Fibroblast of the aortic adventitia (primary cell): Measurements from ENCODE around the gene UXT. TPM values are rescaled to one million over a fixed set of nuclear protein-coding genes. Genes with fewer than 3 reads are reported as not detected.
A peak's percentile ranks its signal among the peaks of the same experiment; 100 is the strongest.

Experiments used
- DNase-seq: peaks from one replicate; pipeline ENCODE4 v3.0.0-alpha.2; 2010; ENCODE audit warnings: low read depth
- H3K4me3 ChIP-seq: 2 replicates; pipeline ENCODE4 v1.5.1; 2011; ENCODE audit warnings: low read depth, mild to moderate bottlenecking, control low read depth, low read length, moderate library complexity
- CTCF ChIP-seq: IDR thresholded peaks from 2 replicates; pipeline ENCODE4 v1.5.1; 2011; ENCODE audit warnings: mild to moderate bottlenecking, low read length, control low read depth, inconsistent platforms; ENCODE audit not compliant: insufficient read depth
- total RNA-seq: library from RNA; depleted of rRNA; stranded (reverse); fragments of >200 nt; gene quantifications from 2 replicates; pipeline ENCODE4 v1.2.3, GENCODE V29; 2012; ENCODE audit warnings: low replicate concordance

The UXT gene
- total RNA-seq, 1 donor: 151 TPM

GRCh38 chrX:47628982-47629381, 30.0 kb downstream of the UXT start:
- DNase-seq: no peak
- no peak overlapping the region for H3K4me3 ChIP-seq
- no peak for TF ChIP-seq CTCF

DNA sequence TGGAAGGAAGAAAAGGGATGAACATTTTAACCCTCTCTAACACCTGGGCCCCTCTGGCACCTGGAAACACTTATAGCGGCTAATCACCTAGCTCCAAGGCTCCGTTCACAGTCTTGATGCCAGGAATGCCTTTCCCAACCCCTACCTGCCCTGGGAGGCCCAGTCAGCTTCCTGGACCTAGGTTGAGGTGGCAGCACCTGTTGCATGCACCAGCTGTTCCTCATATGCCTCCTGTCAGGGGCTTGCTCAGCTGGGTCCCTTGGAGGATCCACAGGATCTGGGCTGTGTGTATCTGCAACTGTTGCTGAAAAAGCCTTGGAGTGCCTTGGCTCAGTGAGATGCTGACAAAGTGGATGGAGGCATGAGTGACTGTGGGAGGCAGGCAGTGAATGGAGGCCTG, 33.6 kb downstream of the UXT start:
- no peak overlapping the region for H3K4me3 ChIP-seq
- DNase-seq: no peak
- no peak for TF ChIP-seq CTCF

GRCh38 chrX:47623540-47624027, 35.4 kb downstream of the UXT start:
- peak overlapping the region; percentile 44 for H3K4me3 ChIP-seq
- no peak for TF ChIP-seq CTCF
- peak; percentile 63 for DNase-seq

DNA sequence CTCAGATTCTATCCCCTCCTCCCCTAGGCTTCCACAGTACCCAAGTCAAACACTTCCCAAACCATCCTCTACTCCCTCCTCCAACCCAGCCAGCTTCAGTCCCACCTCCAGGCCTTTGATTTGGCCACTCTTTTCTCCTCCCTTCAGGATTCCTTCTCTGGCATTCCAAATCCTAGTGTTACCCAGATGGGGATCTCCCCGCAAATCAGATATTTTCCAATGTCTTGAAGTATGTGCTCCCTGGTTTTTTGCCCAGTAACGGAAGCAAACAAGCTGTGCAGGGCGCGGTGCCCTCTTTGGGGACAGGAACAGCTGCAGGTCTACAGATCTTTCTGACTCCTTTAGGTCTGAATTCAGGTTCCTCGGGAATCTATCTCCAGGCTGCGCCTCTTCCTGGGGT, 37.1 kb downstream of the UXT start:
- no peak overlapping the region for H3K4me3 ChIP-seq
- TF ChIP-seq CTCF: no peak
- DNase-seq: no peak

DNA sequence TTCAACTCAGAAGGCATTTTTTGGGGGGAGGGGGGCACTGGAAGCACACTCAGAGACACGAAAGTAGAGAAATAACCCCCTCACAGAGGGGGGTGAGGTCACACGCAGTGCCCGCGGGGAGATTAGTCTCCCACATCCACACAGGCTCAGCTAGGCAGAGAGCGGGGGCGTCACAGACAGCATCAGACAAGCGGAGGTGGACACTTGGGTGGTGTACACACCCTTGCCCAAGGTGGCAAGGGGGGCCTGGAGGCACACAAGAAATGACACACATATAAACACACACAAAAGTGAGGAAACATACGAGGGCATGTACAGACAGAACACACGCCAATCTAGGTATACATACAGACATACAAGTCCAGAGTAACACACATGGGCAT, 38.7 kb downstream of the UXT start:
- TF ChIP-seq CTCF: no peak
- H3K4me3 ChIP-seq: no peak overlapping the region
- DNase-seq: no peak

DNA sequence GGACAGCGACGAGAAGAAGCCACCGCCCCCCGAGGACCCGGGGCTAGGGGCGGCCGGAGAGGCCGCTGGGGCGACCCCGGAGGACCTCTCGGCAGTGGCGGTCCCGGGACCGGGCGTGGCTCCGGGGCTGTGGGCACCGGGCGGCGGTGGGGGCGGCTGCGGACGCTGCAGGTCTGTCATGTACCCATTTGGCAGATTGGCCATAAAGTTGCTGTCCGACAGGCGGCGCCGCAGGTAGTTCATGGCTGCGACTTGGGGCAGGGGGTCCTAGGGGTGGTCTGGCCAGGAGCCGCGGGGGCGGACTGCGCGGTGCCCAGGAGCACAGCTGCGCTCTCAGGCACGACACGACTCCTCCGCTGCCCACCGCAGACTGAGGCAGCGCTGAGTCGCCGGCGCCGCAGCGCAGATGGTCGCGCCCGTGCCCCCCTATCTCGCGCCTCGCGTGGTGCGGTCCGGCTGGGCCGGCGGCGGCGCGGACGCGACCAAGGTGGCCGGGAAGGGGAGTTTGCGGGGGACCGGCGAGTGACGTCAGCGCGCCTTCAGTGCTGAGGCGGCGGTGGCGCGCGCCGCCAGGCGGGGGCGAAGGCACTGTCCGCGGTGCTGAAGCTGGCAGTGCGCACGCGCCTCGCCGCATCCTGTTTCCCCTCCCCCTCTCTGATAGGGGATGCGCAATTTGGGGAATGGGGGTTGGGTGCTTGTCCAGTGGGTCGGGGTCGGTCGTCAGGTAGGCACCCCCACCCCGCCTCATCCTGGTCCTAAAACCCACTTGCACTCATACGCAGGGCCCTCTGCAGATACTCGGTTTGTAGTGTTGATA, 39.3 kb downstream of the UXT start, which contains the start of gene SYN1:
TSS of gene SYN1 (minus strand) at position 372 of the 817 bp plus-strand sequence. CDS start at position 243, 129 bp downstream.
- DNase-seq: peak; percentile 66
- H3K4me3 ChIP-seq: peak within 1 kb of the TSS; percentile 56
- no peak for TF ChIP-seq CTCF
